Astrocyte (in vitro differentiated cells and primary cell): ENCODE measurements around the gene INPP5E. TPM values are rescaled to one million over a fixed set of nuclear protein-coding genes. Genes with fewer than 3 reads are reported as not detected.

Source experiments
- DNase-seq: peaks from one replicate; pipeline ENCODE4 v3.0.0-alpha.2; 2010; ENCODE audit warnings: low read depth
- FAIRE-seq: peaks from 2 replicates; lab custom pipeline; 2011; peaks lifted over from hg19 to GRCh38; lab: Jason Lieb, UNC
- H2AFZ ChIP-seq: 2 replicates; pipeline ENCODE4 v1.6.0; 2012; ENCODE audit warnings: low read depth, low read length, inconsistent platforms
- H3K27ac ChIP-seq: 2 replicates; pipeline ENCODE4 v1.5.1; 2011; ENCODE audit warnings: low read depth, low read length, inconsistent platforms
- H3K27me3 ChIP-seq: 2 replicates; pipeline ENCODE4 v1.6.0; 2011; ENCODE audit warnings: low read length, inconsistent platforms; ENCODE audit not compliant: insufficient read depth
- H3K36me3 ChIP-seq: 2 replicates; pipeline ENCODE4 v1.5.1; 2011; ENCODE audit warnings: low read length, inconsistent platforms; ENCODE audit not compliant: insufficient read depth
- H3K4me1 ChIP-seq: 2 replicates; pipeline ENCODE4 v1.5.1; 2011; ENCODE audit warnings: low read length, inconsistent platforms; ENCODE audit not compliant: insufficient read depth
- H3K4me2 ChIP-seq: 2 replicates; pipeline ENCODE4 v1.6.0; 2012; ENCODE audit warnings: low read length, inconsistent platforms
- H3K4me3 ChIP-seq: 2 replicates; pipeline ENCODE4 v1.5.1; 2011; ENCODE audit warnings: low read depth, mild to moderate bottlenecking, low read length, inconsistent platforms; ENCODE audit not compliant: insufficient read depth
- H3K79me2 ChIP-seq: 2 replicates; pipeline ENCODE4 v1.6.0; 2012; ENCODE audit warnings: mild to moderate bottlenecking, low read length, inconsistent platforms; ENCODE audit not compliant: insufficient read depth
- H3K9ac ChIP-seq: 2 replicates; pipeline ENCODE4 v1.6.0; 2012; ENCODE audit warnings: mild to moderate bottlenecking, low read length, inconsistent platforms
- H3K9me3 ChIP-seq: 2 replicates; pipeline ENCODE4 v1.5.1; 2012; ENCODE audit warnings: low read depth, mild to moderate bottlenecking, low read length, inconsistent platforms; ENCODE audit not compliant: insufficient read depth
- H4K20me1 ChIP-seq: 2 replicates; pipeline ENCODE4 v1.6.0; 2012; ENCODE audit warnings: low read length, inconsistent platforms; ENCODE audit not compliant: insufficient read depth
- H3K27ac Mint-ChIP-seq: one replicate; pipeline ENCODE4 v1.8.0; 2021; ENCODE audit warnings: mild to moderate bottlenecking, mixed read lengths; ENCODE audit not compliant: unreplicated experiment
- H3K27me3 Mint-ChIP-seq: one replicate; pipeline ENCODE4 v1.8.0; 2021; ENCODE audit warnings: low read depth, mixed read lengths; ENCODE audit not compliant: unreplicated experiment
- H3K36me3 Mint-ChIP-seq: one replicate; pipeline ENCODE4 v1.8.0; 2021; ENCODE audit warnings: low read depth, mixed read lengths; ENCODE audit not compliant: unreplicated experiment
- H3K4me1 Mint-ChIP-seq: one replicate; pipeline ENCODE4 v1.8.0; 2021; ENCODE audit warnings: low read depth, mixed read lengths; ENCODE audit not compliant: unreplicated experiment
- H3K4me3 Mint-ChIP-seq: one replicate; pipeline ENCODE4 v1.8.0; 2021; ENCODE audit warnings: mild to moderate bottlenecking, moderate library complexity, mixed read lengths; ENCODE audit not compliant: unreplicated experiment
- H3K9me3 Mint-ChIP-seq: one replicate; pipeline ENCODE4 v1.8.0; 2021; ENCODE audit warnings: mild to moderate bottlenecking, mixed read lengths; ENCODE audit not compliant: unreplicated experiment
- CTCF ChIP-seq: IDR thresholded peaks from 2 replicates; pipeline ENCODE4 v1.5.1; 2011; ENCODE audit warnings: low read depth, mild to moderate bottlenecking, inconsistent platforms, low read length, moderate library complexity; ENCODE audit not compliant: insufficient read depth
- EZH2 ChIP-seq: IDR thresholded peaks from 2 replicates; pipeline ENCODE4 v1.6.1; 2012; ENCODE audit warnings: mild to moderate bottlenecking, low read length, inconsistent platforms; ENCODE audit not compliant: insufficient read depth
- total RNA-seq: library from RNA; stranded (reverse); gene quantifications from 2 replicates; pipeline ENCODE4 v1.2.1, GENCODE V29; 2021

The INPP5E gene
- total RNA-seq, 1 donor from 2014 or later, result 13.2 TPM

GRCh38 chr9:136398286-136398685 lies 41.4 kb downstream of the INPP5E start:
- Histone ChIP-seq H4K20me1 (peaks cover 35% of the 10 kb centered on the region), H3K27me3 (no peaks in the 10 kb centered on the region), H3K36me3 (peaks cover 22% of the 10 kb centered on the region), H3K4me1 (peaks cover 15% of the 10 kb centered on the region), H3K9me3 (no peaks in the 10 kb centered on the region), H3K4me2 (peak overlapping the region; percentile 99), H3K27ac (no peak overlapping the region), H2AFZ (no peak overlapping the region), H3K4me3 (no peak overlapping the region), H3K79me2 (peaks cover 40% of the 10 kb centered on the region), H3K9ac (peak overlapping the region; percentile 91)
- H3K4me1 Mint-ChIP-seq, result peaks cover 9% of the 10 kb centered on the region
- DNase-seq, result no peak
- FAIRE-seq, result no peak
- H3K4me3 Mint-ChIP-seq, result peak overlapping the region; percentile 96
- TF ChIP-seq CTCF, result no peak
- TF ChIP-seq EZH2, result no peak
- H3K27ac Mint-ChIP-seq, result peak overlapping the region; percentile 24
- peaks cover 14% of the 10 kb centered on the region for H3K36me3 Mint-ChIP-seq
- H3K9me3 Mint-ChIP-seq, result no peaks in the 10 kb centered on the region
- H3K27me3 Mint-ChIP-seq, result no peaks in the 10 kb centered on the region

- peaks cover 38% of the 10 kb centered on the region for H4K20me1 ChIP-seq
- TF ChIP-seq CTCF (no peak), EZH2 (no peak)
- DNase-seq, result no peak
- no peak for FAIRE-seq
- Mint-ChIP-seq H3K4me1 (peaks cover 9% of the 10 kb centered on the region), H3K27me3 (no peaks in the 10 kb centered on the region), H3K4me3 (no peak overlapping the region), H3K36me3 (peaks cover 14% of the 10 kb centered on the region), H3K9me3 (no peaks in the 10 kb centered on the region), H3K27ac (no peak overlapping the region)
- no peak overlapping the region for H3K4me3 ChIP-seq
- H3K27ac ChIP-seq, result no peak overlapping the region
- H3K79me2 ChIP-seq, result peaks cover 40% of the 10 kb centered on the region
- H3K4me2 ChIP-seq, result no peak overlapping the region
- peaks cover 22% of the 10 kb centered on the region for H3K36me3 ChIP-seq
- H3K9me3 ChIP-seq, result no peaks in the 10 kb centered on the region
- no peaks in the 10 kb centered on the region for H3K27me3 ChIP-seq
- no peak overlapping the region for H2AFZ ChIP-seq
- peaks cover 15% of the 10 kb centered on the region for H3K4me1 ChIP-seq
- H3K9ac ChIP-seq, result no peak overlapping the region
These were observed 42.0 kb downstream of the INPP5E start for GRCh38 chr9:136397643-136398042.

GRCh38 chr9:136396219-136396515 lies 43.5 kb downstream of the INPP5E start:
- H3K9ac ChIP-seq, result no peak overlapping the region
- no peak overlapping the region for H3K27ac ChIP-seq
- no peaks in the 10 kb centered on the region for H3K9me3 ChIP-seq
- Mint-ChIP-seq H3K4me3 (no peak overlapping the region), H3K27me3 (no peaks in the 10 kb centered on the region), H3K36me3 (peaks cover 17% of the 10 kb centered on the region), H3K9me3 (no peaks in the 10 kb centered on the region), H3K27ac (no peak overlapping the region), H3K4me1 (peaks cover 9% of the 10 kb centered on the region)
- no peak overlapping the region for H2AFZ ChIP-seq
- no peak overlapping the region for H3K4me2 ChIP-seq
- H3K79me2 ChIP-seq, result peaks cover 40% of the 10 kb centered on the region
- TF ChIP-seq EZH2 (no peak), CTCF (no peak)
- H3K4me1 ChIP-seq, result peaks cover 15% of the 10 kb centered on the region
- no peaks in the 10 kb centered on the region for H3K27me3 ChIP-seq
- H3K4me3 ChIP-seq, result no peak overlapping the region
- DNase-seq (no peak), FAIRE-seq (no peak)
- peaks cover 25% of the 10 kb centered on the region for H3K36me3 ChIP-seq
- peaks cover 47% of the 10 kb centered on the region for H4K20me1 ChIP-seq
